Subcutaneous adipose tissue (tissue), 4 donors: ENCODE results near the gene MED22. TPM values are rescaled to one million over a fixed set of nuclear protein-coding genes. Genes with fewer than 3 reads are reported as not detected.

Experiments
- CTCF ChIP-seq: fragments of 450-650 bp; IDR thresholded peaks from one replicate; pipeline ENCODE4 v1.5.1; 2016; ENCODE audit warnings: low read depth, mild to moderate bottlenecking, control low read depth, antibody characterized with exemption, moderate library complexity
- total RNA-seq, 4 donors: library from RNA; depleted of rRNA; stranded (reverse); fragments of >200 nt; gene quantifications; one replicate each; pipeline ENCODE4 v1.1.0, GENCODE V29; 2016

The MED22 gene
- total RNA-seq, 4 donors from 2014 or later, result 15.9 to 31.3 (median 20.3) TPM

DNA sequence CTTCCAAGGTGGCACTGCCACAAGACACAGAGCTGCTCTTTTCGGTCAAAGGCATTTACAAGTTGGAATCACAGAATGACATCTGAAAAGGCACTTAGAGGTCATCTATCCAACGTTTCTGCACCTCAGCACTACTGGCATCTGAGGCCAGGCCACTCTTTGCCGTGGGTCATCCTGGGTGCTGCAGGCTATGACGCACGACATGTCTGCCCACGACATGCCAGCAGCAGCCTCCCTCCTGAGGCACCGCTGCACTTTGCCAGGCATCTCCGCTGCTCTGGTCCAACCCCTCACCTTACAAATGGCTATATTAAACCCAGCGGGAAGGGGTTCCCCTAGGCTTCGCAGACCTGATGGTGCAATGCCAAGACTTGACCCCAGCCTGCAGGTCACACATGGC lies 19.8 kb upstream of the MED22 start:
- no peak for TF ChIP-seq CTCF

- no peak for TF ChIP-seq CTCF
Observed at GRCh38 chr9:133367221-133367620, 19.3 kb upstream of the MED22 start.

- no peak for TF ChIP-seq CTCF
Observed at GRCh38 chr9:133366435-133366834, 18.5 kb upstream of the MED22 start.

DNA sequence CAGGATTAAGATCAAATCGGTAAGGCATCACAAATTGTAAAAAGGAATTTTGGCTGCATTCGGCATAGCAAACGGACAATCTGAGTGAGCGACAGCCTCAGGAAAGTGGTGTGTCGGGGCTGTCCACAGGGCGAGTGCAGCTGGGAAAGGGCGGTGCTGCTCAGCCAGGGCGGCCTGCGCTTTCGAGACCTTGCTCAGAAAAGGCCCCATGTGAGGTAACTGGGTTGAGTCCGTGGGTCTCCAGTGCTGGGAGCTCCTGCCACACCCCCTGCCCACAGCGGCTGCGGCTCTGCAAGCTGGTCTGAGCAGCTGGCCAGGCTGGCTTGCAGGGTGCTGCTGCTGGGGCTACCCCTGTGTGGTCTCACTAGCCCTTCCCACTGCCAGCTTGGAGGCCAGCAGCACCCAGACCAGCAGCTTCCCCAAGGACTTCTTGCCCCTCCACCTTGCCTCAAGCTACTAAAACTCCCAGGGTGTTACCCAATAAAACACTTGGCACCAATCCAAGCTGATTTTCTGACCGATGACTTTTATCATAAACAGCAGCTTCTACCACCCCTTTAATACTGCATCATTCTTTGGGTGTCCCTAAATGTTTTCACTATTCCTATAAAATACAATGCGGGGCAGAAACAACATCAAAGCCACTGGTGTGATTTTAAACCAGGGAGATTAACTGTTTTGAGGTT lies 14.6 kb upstream of the MED22 start:
- TF ChIP-seq CTCF, result no peak

GRCh38 chr9:133361507-133362092 lies 13.7 kb upstream of the MED22 start:
- no peak for TF ChIP-seq CTCF

DNA sequence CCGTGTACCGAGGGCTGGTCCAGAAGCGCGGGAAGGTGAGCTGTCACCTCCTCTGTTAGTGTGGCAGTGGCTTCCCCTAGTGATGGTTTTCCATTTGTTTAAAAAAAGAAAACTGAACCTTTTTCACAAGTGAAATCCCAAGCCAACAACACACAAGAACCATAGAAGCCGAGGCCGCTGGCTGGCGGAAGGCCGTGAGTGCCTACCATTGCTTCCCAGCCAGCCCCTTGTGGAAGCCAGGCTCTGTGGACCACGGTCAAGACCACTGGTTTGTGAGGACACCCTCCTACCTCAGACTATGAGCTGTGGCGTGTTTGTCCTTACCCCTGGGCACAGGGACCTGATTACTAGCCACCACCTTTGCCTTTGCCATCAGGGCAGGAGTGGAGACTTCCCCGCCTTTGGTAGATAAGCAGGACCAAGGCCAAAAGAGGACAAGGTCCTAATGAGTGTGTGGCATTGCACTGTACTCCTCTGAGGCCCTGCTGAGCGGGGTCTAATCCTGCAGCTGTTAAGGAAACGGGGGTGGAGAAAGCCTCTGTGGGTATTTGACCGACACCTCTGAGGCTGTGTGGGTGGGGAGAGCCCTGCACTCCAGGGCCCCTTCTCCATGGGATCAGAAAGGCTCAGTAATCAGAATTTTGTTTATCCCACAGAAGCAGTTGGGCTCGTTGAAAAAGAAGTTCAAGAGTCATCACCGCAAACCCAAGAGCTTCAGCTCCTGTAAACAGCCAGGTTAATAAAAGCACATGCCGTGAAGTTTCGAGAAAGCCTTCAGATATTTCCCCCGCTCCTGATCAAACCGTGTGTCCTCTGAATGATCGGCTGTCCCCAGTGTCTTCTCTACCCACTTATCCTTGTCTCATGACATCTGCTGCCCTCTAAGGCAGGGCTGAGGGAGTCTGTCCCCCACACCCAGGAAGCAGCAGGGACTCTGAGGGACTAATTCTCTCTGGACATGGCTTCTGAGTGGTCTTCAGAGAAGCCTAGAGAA lies 12.8 kb upstream of the MED22 start:
- TF ChIP-seq CTCF, result no peak
